Nephron progenitor cell (in vitro differentiated cells): ENCODE data around the gene GPR141.

ENCODE experiments used
- DNase-seq: peaks from one replicate; pipeline ENCODE4 v3.0.0; 2021
- H3K27ac Mint-ChIP-seq: 2 replicates; pipeline ENCODE4 v1.8.0; 2021; ENCODE audit warnings: mild to moderate bottlenecking, moderate library complexity, mixed read lengths
- H3K27me3 Mint-ChIP-seq: 2 replicates; pipeline ENCODE4 v1.8.0; 2021; ENCODE audit warnings: mild to moderate bottlenecking, low read depth, mixed read lengths; ENCODE audit not compliant: poor library complexity
- H3K36me3 Mint-ChIP-seq: 2 replicates; pipeline ENCODE4 v1.8.0; 2021; ENCODE audit warnings: low read depth, mixed read lengths
- H3K4me1 Mint-ChIP-seq: 2 replicates; pipeline ENCODE4 v1.8.0; 2021; ENCODE audit warnings: mixed read lengths
- H3K4me3 Mint-ChIP-seq: 2 replicates; pipeline ENCODE4 v1.8.0; 2021; ENCODE audit warnings: mild to moderate bottlenecking, moderate library complexity, mixed read lengths
- H3K9me3 Mint-ChIP-seq: 2 replicates; pipeline ENCODE4 v1.8.0; 2021; ENCODE audit warnings: mild to moderate bottlenecking, moderate library complexity, mixed read lengths
- CTCF ChIP-seq: fragments of 200-600 bp; sonication (generic); IDR thresholded peaks from 2 replicates; pipeline ENCODE4 v1.5.0; 2021; ENCODE audit warnings: antibody characterized with exemption

GPR141 gene

GRCh38 chr7:37729181-37729580 is 45.6 kb downstream of the GPR141 start:
- Mint-ChIP-seq H3K36me3 (no peaks in the 10 kb centered on the region), H3K9me3 (no peaks in the 10 kb centered on the region), H3K27me3 (no peaks in the 10 kb centered on the region), H3K27ac (no peak overlapping the region), H3K4me3 (no peak overlapping the region), H3K4me1 (peaks cover 15% of the 10 kb centered on the region)
- TF ChIP-seq CTCF, result no peak
- DNase-seq, result no peak

GRCh38 chr7:37730501-37730900 is 46.9 kb downstream of the GPR141 start:
- H3K4me1 Mint-ChIP-seq, result peaks cover 7% of the 10 kb centered on the region
- no peaks in the 10 kb centered on the region for H3K27me3 Mint-ChIP-seq
- no peaks in the 10 kb centered on the region for H3K36me3 Mint-ChIP-seq
- H3K9me3 Mint-ChIP-seq, result no peaks in the 10 kb centered on the region
- no peak overlapping the region for H3K4me3 Mint-ChIP-seq
- TF ChIP-seq CTCF, result no peak
- H3K27ac Mint-ChIP-seq, result no peak overlapping the region
- no peak for DNase-seq

- Mint-ChIP-seq H3K4me3 (no peak overlapping the region), H3K4me1 (no peaks in the 10 kb centered on the region), H3K36me3 (no peaks in the 10 kb centered on the region), H3K9me3 (no peaks in the 10 kb centered on the region), H3K27ac (no peak overlapping the region), H3K27me3 (peaks cover 3% of the 10 kb centered on the region)
- DNase-seq, result peak; percentile 52
- peak; percentile 55 for TF ChIP-seq CTCF
Observed at GRCh38 chr7:37732253-37732652, 48.7 kb downstream of the GPR141 start.

GRCh38 chr7:37732888-37733287 is 49.3 kb downstream of the GPR141 start:
- DNase-seq, result no peak
- H3K27ac Mint-ChIP-seq, result no peak overlapping the region
- peaks cover 3% of the 10 kb centered on the region for H3K27me3 Mint-ChIP-seq
- H3K4me1 Mint-ChIP-seq, result no peaks in the 10 kb centered on the region
- H3K9me3 Mint-ChIP-seq, result no peaks in the 10 kb centered on the region
- no peaks in the 10 kb centered on the region for H3K36me3 Mint-ChIP-seq
- H3K4me3 Mint-ChIP-seq, result no peak overlapping the region
- no peak for TF ChIP-seq CTCF

GRCh38 chr7:37735196-37735595 is 51.6 kb downstream of the GPR141 start:
- Mint-ChIP-seq H3K4me3 (no peak overlapping the region), H3K36me3 (no peaks in the 10 kb centered on the region), H3K27ac (no peak overlapping the region), H3K9me3 (no peaks in the 10 kb centered on the region), H3K4me1 (no peaks in the 10 kb centered on the region), H3K27me3 (peaks cover 3% of the 10 kb centered on the region)
- TF ChIP-seq CTCF, result no peak
- DNase-seq, result no peak

GRCh38 chr7:37738321-37738720 is 54.8 kb downstream of the GPR141 start:
- H3K4me3 Mint-ChIP-seq, result no peak overlapping the region
- no peaks in the 10 kb centered on the region for H3K9me3 Mint-ChIP-seq
- no peak for TF ChIP-seq CTCF
- peaks cover 3% of the 10 kb centered on the region for H3K27me3 Mint-ChIP-seq
- H3K27ac Mint-ChIP-seq, result no peak overlapping the region
- DNase-seq, result no peak
- H3K4me1 Mint-ChIP-seq, result no peaks in the 10 kb centered on the region
- no peaks in the 10 kb centered on the region for H3K36me3 Mint-ChIP-seq
